OCI-M2 (cell line): Measurements from ENCODE around the gene KCNIP3.
"Not testable (repeated sequence)": the region's sequence is repeated elsewhere in the genome, so short reads cannot be mapped to it uniquely, and the experiment has no call there.

Experiments used
- DNase-seq: peaks from one replicate; lab custom pipeline; 2025; ENCODE audit not compliant: unreplicated experiment; lab: John Stamatoyannopoulos, UW

Gene KCNIP3

GRCh38 chr2:95402370-95403203 is 105.4 kb downstream of the KCNIP3 start, which contains the start of gene FAHD2A:
Gene FAHD2A (plus strand): TSS chr2:95402708. CDS start chr2:95405559, 2,851 bp downstream.
- peak; percentile 49 for DNase-seq

GRCh38 chr2:95403204-95403721 is 106.1 kb downstream of the KCNIP3 start:
- not testable (repeated sequence) for DNase-seq

GRCh38 chr2:95403824-95404223 is 106.7 kb downstream of the KCNIP3 start:
- DNase-seq = not testable (repeated sequence)

GRCh38 chr2:95404676-95405075 is 107.5 kb downstream of the KCNIP3 start:
- not testable (repeated sequence) for DNase-seq

- not testable (repeated sequence) for DNase-seq
Measured at GRCh38 chr2:95411239-95411638, 114.1 kb downstream of the KCNIP3 start.

- peak; percentile 9 for DNase-seq
Measured at GRCh38 chr2:95414015-95414594, 117.0 kb downstream of the KCNIP3 start.

- not testable (repeated sequence) for DNase-seq
Measured at GRCh38 chr2:95415138-95415537, 118.0 kb downstream of the KCNIP3 start.

GRCh38 chr2:95415561-95415960 is 118.4 kb downstream of the KCNIP3 start:
- not testable (repeated sequence) for DNase-seq

GRCh38 chr2:95427196-95427867 is 130.2 kb downstream of the KCNIP3 start:
- not testable (repeated sequence) for DNase-seq

- not testable (repeated sequence) for DNase-seq
Measured at GRCh38 chr2:95429748-95430467, 132.8 kb downstream of the KCNIP3 start.

GRCh38 chr2:95433373-95433772 is 136.2 kb downstream of the KCNIP3 start:
- DNase-seq = not testable (repeated sequence)

- DNase-seq = not testable (repeated sequence)
Measured at GRCh38 chr2:95433973-95434372, 136.8 kb downstream of the KCNIP3 start.

GRCh38 chr2:95434507-95435076 is 137.4 kb downstream of the KCNIP3 start:
- DNase-seq = not testable (repeated sequence)

- DNase-seq = not testable (repeated sequence)
Measured at GRCh38 chr2:95435162-95435871, 138.2 kb downstream of the KCNIP3 start.
